Left lung (tissue), 10 donors: ENCODE data around the gene STMN1. TPM values are rescaled to one million over a fixed set of nuclear protein-coding genes. Genes with fewer than 3 reads are reported as not detected.
A peak's percentile ranks its signal among the peaks of the same experiment; 100 is the strongest.

ENCODE experiments used
- ATAC-seq: fragments of 200-7000 bp; cut with Tn5 transposase; one replicate; pipeline ENCODE4 v1.9.1; 2020; ENCODE audit warnings: moderate library complexity
- DNase-seq, 4 donors: peaks; one replicate each; pipeline ENCODE4 v3.0.0-alpha.2; 2013 to 2020
- H3K27ac ChIP-seq, 2 donors: fragments of 200-600 bp; sonication (generic) in 1 of 2; one replicate each; pipeline versions ENCODE4 v1.5.0 to v1.8.0; 2020 to 2021
- H3K27me3 ChIP-seq, 2 donors: fragments of 200-600 bp; sonication (generic) in 1 of 2; one replicate each; pipeline versions ENCODE4 v1.5.0 to v1.8.0; 2020 to 2021
- H3K36me3 ChIP-seq, 2 donors: fragments of 200-600 bp; sonication (generic) in 1 of 2; one replicate each; pipeline versions ENCODE4 v1.5.0 to v1.8.0; 2020 to 2021
- H3K4me1 ChIP-seq, 2 donors: fragments of 200-600 bp; one replicate each; pipeline ENCODE4 v1.8.0; 2021
- H3K4me3 ChIP-seq, 2 donors: fragments of 200-600 bp; sonication (generic) in 1 of 2; one replicate each; pipeline versions ENCODE4 v1.5.0 to v1.8.0; 2020 to 2021; ENCODE audit warnings: mild to moderate bottlenecking in 1 of 2
- H3K9me3 ChIP-seq, 2 donors: fragments of 200-600 bp; sonication (generic) in 1 of 2; one replicate each; pipeline versions ENCODE4 v1.5.0 to v1.8.0; 2020 to 2021
- CTCF ChIP-seq, 2 donors: fragments of 200-600 bp; sonication (generic) in 1 of 2; IDR thresholded peaks; one replicate each; pipeline versions ENCODE4 v1.5.0 to v1.8.0; 2021; ENCODE audit warnings: antibody characterized with exemption in 2 of 2
- intact Hi-C, 2 donors: fragments of 100-400 bp; cut with DNase I; formaldehyde crosslinking; loops; one replicate each; pipeline versions ENCODE4 v1.11.2 to v1.14.2; 2022
- polyA plus RNA-seq, 6 donors: library from polyadenylated mRNA; unstranded; fragments of 120-200 nt; gene quantifications; one replicate each; pipeline ENCODE4 v1.2.1, GENCODE V29; 2013; ENCODE audit not compliant: insufficient read length in 6 of 6
- total RNA-seq, 2 donors: library from RNA; stranded (reverse); fragmentation: NEBNext Ultra II Directional; extraction: Animal tissue kit (Norgen Biotek cat#: 25700); gene quantifications; one replicate each; pipeline ENCODE4 v1.2.1, GENCODE V29; 2021
- donor health status: DM: no; HTN: yes; CAD: no.
- donor health status: DM: no; HTN: no; CAD: no.

The STMN1 gene
- total and polyA plus RNA-seq, 8 donors: 50.7 to 1,392 (median 917) TPM

GRCh38 chr1:25896266-25896665, 10.0 kb downstream of the STMN1 start:
- DNase-seq: no peak
- no peaks in the 10 kb centered on the region for H3K9me3 ChIP-seq
- H3K4me1 ChIP-seq: peaks cover 15 to 27% of the 10 kb centered on the region in 2 donors
- ATAC-seq: no peak
- no peak overlapping the region for H3K27ac ChIP-seq
- no peaks in the 10 kb centered on the region for H3K27me3 ChIP-seq
- H3K36me3 ChIP-seq: peaks cover 0 to 29% of the 10 kb centered on the region in 2 donors
- intact Hi-C loops: loop anchor here in 1 of 2 donors (5.0 kb wide), 1 partner anchor 101 kb away; the partner anchor contains the start of gene PAFAH2
- H3K4me3 ChIP-seq: no peak overlapping the region
- no peak for TF ChIP-seq CTCF (IDR thresholded peaks at IDR 0.05)

GRCh38 chr1:25895365-25895990, 10.7 kb downstream of the STMN1 start:
- ATAC-seq (peak; percentile 84), DNase-seq (peak; percentile 89 to 96 (median 93))
- no peak overlapping the region for H3K27ac ChIP-seq
- H3K4me3 ChIP-seq: no peak overlapping the region
- TF ChIP-seq CTCF (IDR thresholded peaks at IDR 0.05): peak; percentile 97 to 98
- no peaks in the 10 kb centered on the region for H3K27me3 ChIP-seq
- H3K9me3 ChIP-seq: no peaks in the 10 kb centered on the region
- intact Hi-C loops: loop anchor here in 1 of 2 donors (5.0 kb wide), 1 partner anchor 102 kb away; the partner anchor contains the start of gene PAFAH2
- peaks cover 0 to 23% of the 10 kb centered on the region in 2 donors for H3K36me3 ChIP-seq
- peaks cover 15 to 33% of the 10 kb centered on the region in 2 donors for H3K4me1 ChIP-seq

- intact Hi-C loops: no loop called here
- no peak for DNase-seq
- H3K4me1 ChIP-seq: peaks cover 15 to 36% of the 10 kb centered on the region in 2 donors
- H3K9me3 ChIP-seq: no peaks in the 10 kb centered on the region
- no peak for ATAC-seq
- TF ChIP-seq CTCF (IDR thresholded peaks at IDR 0.05): no peak
- no peak overlapping the region for H3K4me3 ChIP-seq
- H3K27me3 ChIP-seq: no peaks in the 10 kb centered on the region
- no peaks in the 10 kb centered on the region for H3K36me3 ChIP-seq
- H3K27ac ChIP-seq: peak overlapping the region; percentile 66 to 88
Measured at GRCh38 chr1:25893116-25893515, 13.1 kb downstream of the STMN1 start.

GRCh38 chr1:25891606-25892005, 14.6 kb downstream of the STMN1 start:
- no peaks in the 10 kb centered on the region for H3K27me3 ChIP-seq
- no peak for DNase-seq
- H3K9me3 ChIP-seq: no peaks in the 10 kb centered on the region
- no peak overlapping the region for H3K4me3 ChIP-seq
- peak overlapping the region; percentile 66 to 88 for H3K27ac ChIP-seq
- H3K36me3 ChIP-seq: no peaks in the 10 kb centered on the region
- intact Hi-C loops: no loop called here
- TF ChIP-seq CTCF (IDR thresholded peaks at IDR 0.05): no peak
- H3K4me1 ChIP-seq: peaks cover 15 to 36% of the 10 kb centered on the region in 2 donors
- no peak for ATAC-seq

GRCh38 chr1:25890239-25891034, 15.8 kb downstream of the STMN1 start:
- H3K9me3 ChIP-seq: no peaks in the 10 kb centered on the region
- intact Hi-C loops: no loop called here
- ATAC-seq (peak; percentile 79), DNase-seq (peak in 1 of 4 donors; percentile 60)
- peak overlapping the region; percentile 43 to 53 for H3K27ac ChIP-seq
- no peak for TF ChIP-seq CTCF (IDR thresholded peaks at IDR 0.05)
- no peak overlapping the region for H3K4me3 ChIP-seq
- H3K4me1 ChIP-seq: peaks cover 6 to 33% of the 10 kb centered on the region in 2 donors
- no peaks in the 10 kb centered on the region for H3K36me3 ChIP-seq
- no peaks in the 10 kb centered on the region for H3K27me3 ChIP-seq
